GM18526 (cell line): Measurements from ENCODE around the gene AMBP.

Experiments
- POLR2A ChIP-seq: IDR thresholded peaks from 3 replicates; pipeline ENCODE4 v1.6.1; 2011; ENCODE audit not compliant: insufficient read length; ENCODE audit errors: extremely low read depth

Gene AMBP

GRCh38 chr9:114078021-114078780 is at the start of gene AMBP:
Gene AMBP (minus strand): TSS chr9:114078300. CDS start chr9:114078209, 91 bp downstream.
- TF ChIP-seq POLR2A = no peak

- TF ChIP-seq POLR2A = no peak
Observed at GRCh38 chr9:114126247-114127060, 48.4 kb upstream of the AMBP start.

GRCh38 chr9:114125476-114126013 is 47.4 kb upstream of the AMBP start:
- TF ChIP-seq POLR2A = no peak

GRCh38 chr9:114124666-114125475 is 46.8 kb upstream of the AMBP start:
- TF ChIP-seq POLR2A = no peak

- no peak for TF ChIP-seq POLR2A
Observed at GRCh38 chr9:114124138-114124537, 46.0 kb upstream of the AMBP start.

GRCh38 chr9:114123031-114123977 is 45.2 kb upstream of the AMBP start:
- TF ChIP-seq POLR2A = no peak

GRCh38 chr9:114122136-114123027 is 44.3 kb upstream of the AMBP start:
- no peak for TF ChIP-seq POLR2A

GRCh38 chr9:114121227-114122135 is 43.4 kb upstream of the AMBP start:
- TF ChIP-seq POLR2A = no peak

GRCh38 chr9:114120192-114121014 is 42.3 kb upstream of the AMBP start:
- no peak for TF ChIP-seq POLR2A

- TF ChIP-seq POLR2A = no peak
Observed at GRCh38 chr9:114119242-114120191, 41.4 kb upstream of the AMBP start.
